ENCODE results near the gene AIG1.
"Not testable (repeated sequence)": the region's sequence is repeated elsewhere in the genome, so short reads cannot be mapped to it uniquely, and the experiment has no call there.

The AIG1 gene

DNA sequence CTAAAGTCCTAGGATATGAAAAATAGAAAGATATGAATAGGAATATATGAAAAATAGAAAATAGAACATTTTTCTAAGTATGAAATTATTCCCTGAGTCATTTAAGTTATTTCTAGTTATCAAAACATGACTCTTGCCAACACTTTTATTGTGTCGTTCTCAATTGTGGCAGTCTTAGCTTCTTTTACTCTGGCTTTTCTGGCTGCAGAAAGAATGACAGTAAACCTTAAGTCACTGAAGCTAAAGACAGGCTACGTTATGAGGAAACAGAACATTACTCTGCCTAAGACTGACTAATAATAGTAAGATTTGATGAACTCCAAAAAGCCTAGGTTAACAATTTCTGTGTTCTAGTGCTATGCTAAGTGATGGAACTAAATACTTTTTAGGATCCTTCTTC, 74.6 kb downstream of the AIG1 start:
- DNase-seq = no peak

DNA sequence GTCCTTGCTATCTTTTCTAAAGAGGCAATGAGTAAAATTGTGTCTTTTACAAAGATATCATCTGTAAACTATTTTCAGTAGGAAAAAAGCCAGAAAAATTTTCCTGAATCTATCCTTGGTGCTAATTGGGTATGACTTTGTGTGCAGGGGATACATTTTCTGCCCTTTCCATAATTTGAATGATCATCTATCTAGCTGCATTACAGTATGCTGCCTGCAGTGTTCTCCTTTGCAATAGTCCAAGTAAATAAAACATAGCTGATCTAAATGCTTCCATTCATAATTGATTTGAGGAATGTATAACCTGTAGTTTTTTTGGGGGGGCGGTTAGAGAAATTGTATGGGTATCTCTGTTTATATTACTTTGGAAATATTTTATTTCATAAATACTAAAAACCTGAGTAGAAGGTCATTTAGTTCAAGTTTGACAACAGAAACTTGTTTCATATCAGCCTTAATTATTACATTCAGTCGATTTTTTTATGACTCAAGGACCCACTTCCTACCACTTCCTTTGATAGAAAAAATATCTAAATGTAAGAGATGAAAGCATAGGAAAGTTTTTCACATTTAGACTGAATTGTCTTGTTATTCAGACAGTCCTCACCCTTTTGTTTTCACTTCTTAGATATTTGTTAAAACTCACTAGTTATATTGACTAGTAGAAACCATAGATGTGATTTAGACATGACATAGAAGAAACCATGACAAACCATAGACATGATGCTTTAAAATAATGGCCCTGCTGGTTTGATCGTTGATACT, 75.3 kb downstream of the AIG1 start:
- DNase-seq = no peak

DNA sequence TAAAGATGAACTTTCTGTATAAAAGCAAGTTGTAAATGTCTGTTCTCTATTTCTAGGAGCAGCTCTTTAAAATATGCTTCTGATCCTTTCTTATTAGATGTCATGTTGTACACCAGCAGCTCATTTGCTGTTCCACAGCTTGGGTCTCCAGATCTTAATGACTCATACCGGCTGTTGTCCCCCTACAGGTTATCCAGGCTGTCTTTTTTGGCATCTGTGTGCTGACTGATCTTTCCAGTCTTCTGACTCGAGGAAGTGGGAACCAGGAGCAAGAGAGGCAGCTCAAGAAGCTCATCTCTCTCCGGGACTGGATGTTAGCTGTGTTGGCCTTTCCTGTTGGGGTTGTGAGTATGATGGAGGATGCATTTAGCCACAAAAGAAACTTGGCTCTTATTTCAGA, 76.0 kb downstream of the AIG1 start:
- no peak for DNase-seq

DNA sequence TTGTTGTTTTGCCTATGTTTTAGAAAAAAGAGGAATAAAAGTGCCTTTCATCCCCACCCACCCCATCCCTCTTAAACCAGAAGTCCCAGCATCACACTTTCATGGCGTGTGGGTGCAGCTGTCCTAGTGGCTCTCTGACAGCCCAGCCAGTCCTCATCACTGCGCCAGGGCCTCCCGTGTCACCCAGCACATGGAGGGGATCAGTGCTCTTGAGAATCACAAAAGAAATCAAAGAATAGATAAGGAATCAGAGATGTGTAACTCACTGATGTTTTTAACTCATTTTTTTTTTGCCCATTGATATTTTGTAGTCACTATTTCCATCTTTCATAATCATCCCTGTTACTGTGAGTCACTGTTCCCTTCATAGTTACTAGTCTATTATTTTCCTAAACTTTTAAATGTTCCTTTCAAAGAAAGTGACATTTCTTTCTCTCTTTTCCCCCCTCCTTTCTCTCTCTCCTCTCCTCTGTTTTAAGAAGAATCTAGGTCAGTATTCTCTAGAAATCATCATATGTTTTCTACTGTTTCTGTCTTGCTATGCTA, 78.6 kb downstream of the AIG1 start:
- no peak for DNase-seq

DNA sequence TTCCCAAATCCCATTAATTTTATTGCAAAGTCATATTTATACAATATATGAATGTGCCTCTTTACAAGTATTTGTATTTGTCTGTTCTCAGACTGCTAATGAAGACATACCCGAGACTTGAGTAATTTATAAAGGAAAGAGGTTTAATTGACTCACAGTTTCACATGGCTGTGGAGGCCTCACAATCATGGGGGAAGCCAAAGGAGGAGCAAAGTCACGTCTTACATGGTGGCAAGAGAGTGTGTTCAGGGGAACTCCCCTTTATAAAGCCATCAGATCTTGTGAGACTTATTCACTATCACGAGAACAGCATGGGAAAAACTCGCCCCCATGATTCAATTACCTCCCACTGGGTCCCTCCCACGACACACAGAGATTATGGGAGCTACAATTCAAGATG, 79.2 kb downstream of the AIG1 start:
- not testable (repeated sequence) for DNase-seq

DNA sequence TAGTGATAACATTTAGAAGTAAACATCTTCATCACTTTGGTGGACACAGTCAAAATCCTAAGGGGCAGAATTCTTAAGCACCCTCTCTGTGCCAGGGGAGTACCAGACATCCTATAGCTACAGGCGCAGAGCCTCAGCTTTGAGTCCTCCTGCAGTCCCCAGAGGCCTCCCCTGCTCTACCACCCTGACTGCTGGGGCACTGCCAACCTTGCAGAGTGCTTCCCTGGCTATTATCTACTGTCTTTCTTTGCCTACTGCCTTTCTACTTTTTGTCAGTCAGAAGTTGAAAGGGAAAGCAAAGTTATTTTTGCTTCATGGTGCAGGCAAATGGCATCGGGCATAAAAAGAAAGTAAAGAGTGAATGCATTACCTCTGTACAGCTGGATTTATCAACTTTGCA, 80.1 kb downstream of the AIG1 start:
- no peak for DNase-seq

DNA sequence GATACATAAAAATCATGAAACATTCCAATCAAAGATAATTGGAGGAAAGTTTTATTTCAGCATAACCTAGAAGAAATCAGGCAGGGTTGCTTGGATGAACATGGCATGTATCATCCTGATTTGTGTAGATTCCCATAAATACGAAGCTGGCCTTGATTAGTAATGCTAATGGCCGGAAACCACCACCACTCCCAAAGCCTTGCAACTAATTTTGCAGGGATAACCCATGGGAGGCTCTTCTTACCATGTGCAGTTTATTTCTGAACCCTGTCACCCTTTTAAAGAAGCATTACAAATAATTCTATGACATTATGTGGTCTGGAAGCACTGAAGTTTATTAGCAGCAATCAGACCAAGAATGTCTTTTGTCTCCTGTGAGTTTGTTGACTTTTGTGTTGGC, 80.8 kb downstream of the AIG1 start:
- DNase-seq = no peak

DNA sequence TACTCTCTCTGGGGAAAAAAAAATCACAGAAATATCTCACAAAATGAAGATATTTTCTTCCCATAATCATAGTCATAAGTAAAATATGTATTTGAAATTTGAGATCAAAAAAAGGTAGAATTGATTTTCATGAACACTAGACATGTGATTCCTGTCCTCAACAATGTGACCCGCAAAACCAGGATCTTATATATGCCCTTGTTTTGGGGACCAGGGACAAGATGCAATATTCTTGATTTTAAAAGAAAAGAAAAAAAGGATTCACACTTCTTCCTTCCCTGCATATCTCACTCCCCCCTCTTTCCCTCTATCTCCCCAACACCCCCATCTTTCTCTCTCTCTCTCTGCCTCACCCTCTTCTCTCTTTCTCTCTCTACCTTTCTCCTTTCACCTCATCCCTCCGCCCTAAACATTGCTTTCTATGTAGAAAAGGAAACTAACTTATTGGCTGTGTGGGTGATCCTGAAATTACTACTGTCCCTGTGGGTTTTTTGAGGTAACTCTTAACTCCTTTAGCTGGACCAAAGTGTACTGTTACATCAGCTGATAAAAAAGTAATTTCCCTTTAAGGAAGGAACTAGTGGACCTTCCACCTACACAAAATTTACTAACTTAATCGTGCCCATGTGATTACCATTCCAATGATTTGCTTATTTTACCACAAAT, 85.6 kb downstream of the AIG1 start:
- DNase-seq = no peak

DNA sequence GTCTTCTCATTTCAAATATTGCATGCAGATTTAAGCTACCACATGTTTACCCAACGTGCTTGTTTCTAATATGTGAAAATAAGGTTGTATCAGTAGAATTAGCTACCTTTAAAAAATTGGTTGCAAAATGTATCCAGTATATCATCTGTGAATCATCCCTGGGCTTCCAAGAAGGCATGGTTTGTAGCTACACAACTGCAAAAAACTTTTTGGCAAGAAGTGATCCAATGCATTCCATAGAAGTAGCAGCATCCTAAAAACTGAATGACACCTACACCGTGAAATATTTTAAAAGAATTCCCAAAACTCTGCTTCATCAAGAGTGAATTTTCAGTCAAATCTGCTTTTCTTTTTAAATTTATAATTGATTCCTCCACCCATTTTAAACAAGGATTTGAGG, 89.1 kb downstream of the AIG1 start:
- no peak for DNase-seq

DNA sequence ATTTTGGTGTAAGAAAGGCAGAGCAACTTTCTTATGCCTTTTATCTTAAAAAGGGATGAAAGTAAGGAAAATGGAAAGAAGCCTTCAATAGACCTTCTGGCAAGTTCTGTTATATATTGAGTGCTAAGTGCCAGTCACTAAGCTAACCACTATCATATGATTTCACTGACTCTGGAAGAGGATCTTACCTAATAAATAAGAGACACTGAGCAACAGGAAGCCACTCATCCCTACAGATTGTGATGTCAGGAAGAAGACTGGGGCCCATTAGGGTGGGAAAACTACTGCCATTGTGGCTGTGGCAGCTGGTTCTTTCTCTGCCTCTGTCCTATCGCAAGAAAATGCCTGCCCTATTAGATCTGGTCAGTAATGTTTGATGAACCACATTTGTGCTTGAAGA, 89.6 kb downstream of the AIG1 start:
- no peak for DNase-seq

DNA sequence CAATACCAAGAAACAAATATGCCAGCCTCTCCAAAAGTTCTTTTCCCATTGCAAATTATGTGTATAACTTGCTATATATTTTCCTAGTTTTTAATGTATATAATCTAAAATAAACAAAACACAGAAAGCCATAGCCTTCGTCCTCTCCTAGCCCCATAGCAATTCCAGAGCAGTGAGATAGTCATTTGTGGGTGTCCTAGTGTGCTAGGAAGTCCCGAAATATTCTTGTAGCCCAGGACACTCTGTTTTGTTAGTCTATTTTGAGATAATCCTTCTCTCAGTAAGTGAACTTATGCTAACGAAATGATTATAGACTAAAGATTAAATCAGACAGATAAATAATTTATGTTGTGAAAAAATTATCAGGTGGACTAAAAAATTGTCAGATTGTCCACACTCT, 90.7 kb downstream of the AIG1 start:
- no peak for DNase-seq

DNA sequence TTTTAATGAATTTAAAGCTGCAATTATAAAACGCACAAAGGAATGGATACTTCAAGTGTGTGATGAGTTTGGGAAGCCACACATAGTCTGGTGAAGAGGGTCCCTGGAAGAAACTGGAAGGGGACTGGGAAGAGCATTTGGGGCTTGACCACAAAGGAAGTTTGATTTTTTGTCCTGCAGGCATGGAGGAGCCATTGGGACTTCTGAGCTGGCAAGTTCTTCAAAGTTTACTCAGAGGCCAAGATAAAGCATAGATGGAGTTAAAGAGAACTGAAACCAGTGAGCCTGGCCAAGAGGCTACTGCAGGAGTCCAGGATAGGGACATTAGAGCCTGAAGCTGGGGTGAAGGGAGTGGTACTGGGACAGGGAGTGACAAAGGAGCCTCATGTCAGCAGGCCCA, 95.0 kb downstream of the AIG1 start:
- no peak for DNase-seq

DNA sequence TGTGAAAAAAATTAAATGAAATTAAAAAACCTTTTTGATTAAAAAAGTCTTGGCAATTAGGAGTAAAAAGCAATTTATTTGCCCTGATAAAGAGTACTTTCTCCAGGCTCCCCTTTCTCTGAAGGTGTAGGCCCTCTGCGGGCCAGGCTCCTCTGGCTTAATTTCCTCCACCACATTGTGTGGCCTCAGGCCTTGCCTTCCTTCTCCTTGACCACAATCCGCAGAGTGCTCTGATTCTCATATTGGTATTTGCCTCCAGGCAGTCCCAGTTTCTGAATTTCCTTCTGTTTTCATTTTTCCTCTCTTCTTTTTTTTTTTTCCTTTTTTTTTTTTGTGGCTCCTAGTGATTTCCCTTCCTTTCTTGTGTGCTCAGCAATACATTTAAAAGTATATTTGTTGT, 96.4 kb downstream of the AIG1 start:
- DNase-seq = no peak

DNA sequence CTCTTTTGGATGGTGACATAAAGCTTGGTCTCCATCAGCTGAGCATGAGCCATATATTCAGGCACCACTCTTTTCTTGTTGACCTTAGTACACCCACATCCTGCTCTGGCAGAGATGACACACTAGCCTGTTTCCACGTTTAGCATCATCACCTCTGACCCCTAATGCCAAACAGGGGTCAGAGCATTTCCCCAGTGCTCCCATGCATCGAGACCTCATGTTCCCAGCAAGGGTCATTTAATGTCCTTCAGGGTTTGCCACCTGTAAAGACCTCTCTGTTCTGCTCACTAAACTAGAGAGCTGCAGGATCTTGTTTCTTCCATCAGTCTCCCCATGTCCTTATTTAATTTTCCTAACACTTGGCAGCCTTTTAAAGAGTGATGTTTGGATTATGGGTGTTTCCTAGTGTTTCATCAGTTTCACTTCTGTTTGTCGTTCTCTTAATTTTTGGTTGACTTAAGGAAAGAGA, 97.5 kb downstream of the AIG1 start:
- no peak for DNase-seq

DNA sequence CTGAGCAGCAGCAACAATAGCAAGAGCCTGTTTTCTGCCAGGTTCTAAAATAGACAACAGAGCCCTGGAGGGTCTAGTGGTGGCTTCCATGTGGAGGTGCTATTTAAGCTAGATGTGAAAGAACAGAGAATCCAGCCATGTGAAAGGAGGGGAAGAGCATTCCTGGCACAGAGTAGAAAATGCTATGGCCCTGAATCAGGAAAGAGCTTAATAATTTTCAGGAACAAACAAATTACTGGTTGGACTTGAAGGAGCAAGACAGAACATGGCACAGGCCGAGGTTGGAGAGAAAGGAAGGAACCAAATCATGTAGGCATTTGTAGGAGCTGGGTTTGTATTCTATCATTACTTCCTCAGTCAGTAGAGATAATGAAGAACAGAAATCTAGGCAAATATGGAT, 98.3 kb downstream of the AIG1 start:
- no peak for DNase-seq

DNA sequence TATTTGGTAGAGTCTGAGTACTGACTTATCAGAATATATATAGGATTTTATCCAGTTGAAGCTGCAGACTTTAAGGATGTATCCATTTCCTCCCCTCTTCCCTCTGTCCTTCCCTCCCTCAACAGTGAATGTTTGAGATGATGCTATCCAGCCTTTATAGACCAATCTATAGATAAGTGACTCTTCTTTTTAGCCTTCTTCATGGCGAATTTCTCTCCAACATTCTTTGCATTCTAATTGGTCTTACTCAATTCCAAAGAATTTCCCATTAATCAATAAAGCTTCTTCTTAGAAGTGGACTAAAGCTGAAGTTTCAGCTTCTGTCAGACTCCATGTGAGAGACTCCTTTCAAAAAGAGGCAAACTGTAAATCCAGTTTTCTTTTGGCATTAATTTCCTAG, 99.3 kb downstream of the AIG1 start:
- DNase-seq = no peak

DNA sequence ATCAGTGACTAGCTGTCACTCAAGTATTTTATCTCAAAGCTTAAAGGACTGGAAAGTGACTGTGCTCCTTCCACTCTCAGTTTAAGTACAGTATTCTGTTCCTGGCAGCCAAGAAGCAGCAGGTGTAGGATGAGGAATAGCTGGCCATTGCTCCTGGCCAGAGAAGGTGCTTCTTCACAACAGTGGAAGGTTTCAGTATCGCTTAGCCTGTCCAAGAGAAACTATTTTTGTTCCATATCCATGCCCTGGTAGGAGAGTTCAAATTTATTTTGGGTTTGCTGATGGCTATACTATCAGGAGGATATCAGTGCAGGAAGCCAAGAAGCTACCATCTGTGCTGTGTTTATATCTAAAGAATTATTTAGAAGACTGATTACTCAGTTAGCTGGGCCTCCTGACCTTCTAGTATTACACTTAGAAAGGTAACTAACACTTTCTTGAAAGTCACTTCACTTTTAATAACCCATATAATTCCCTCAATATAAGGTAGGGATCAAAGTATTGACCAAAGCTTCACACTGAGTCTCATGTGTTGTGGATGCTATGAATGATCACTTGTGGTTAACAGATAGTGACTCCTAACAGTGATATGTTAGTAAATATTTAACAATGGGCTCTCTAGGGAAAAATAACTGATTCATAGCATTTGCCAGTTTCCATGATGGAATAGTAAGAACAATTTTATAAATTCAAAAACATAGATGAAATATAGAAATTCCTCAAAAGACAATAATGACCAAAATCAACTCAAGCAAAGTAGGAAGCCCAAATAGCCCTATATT, 99.9 kb downstream of the AIG1 start:
- no peak for DNase-seq

DNA sequence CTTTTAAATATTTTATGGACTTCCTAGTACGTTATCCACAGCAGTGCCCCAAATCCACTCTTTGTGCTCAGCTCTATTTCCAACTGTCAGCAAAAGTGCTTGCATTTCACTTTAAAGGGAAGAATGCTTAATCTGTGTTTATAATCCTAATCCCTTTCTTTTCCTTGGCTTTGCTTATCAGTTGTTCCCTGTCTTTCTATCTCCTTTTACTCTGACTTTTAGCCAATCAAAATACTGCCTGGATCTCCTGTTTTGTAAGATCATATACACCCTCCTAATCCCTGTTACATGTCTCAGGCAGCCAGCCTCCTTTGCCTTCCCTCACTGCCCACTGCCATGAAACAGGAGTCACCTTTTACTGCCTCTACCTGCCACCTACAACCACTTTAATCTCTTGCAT, 102.9 kb downstream of the AIG1 start:
- no peak for DNase-seq

DNA sequence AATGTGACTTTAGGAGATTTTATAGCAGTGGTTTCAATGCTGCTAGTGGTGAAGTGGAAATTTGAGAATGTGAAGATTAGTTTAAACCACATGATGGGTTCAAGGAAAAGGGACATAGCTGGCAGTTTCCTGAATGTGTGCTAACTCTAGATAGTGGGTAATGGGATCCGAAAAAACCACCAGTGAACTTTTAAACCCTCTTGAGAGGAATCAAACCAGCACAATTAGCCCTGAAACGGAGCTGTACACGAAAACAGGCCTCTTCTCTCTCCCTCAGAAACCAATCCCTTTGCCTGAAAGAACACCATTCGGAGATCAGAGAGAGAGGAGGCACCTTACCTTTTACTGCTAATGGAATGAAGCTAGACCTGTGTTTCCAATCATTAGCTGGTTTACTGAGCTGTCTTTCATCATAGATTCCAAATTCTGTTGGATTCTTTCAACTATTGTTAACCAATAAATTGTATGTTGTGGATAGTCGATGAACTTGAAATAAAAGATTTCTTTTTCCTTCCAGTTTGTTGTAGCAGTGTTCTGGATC, 103.9 kb downstream of the AIG1 start:
- DNase-seq = no peak

DNA sequence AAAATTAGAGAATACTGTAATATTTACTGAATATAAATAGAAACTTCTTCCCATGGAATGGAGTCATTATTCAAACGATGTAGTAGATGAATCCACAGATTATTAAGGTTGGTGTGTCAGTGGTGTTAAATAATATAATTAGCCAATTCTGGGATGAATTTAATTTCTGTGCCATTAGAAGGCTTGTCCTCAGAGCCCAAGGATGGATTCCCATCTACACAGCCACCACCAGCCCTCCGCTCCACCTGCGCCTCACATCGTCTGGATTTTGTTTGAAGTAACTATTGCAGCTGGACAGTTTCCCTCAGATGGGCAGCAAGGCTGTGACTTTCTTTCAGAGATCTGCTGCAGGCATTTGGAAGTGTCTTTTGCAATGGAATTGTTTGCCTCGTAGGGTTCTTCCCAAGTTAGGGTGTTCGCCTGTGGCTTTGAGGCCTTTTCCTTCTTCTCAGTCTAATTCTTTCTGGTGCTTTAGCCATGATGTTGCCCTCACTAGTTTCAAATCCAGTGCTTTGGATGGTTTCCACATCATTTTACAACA, 104.7 kb downstream of the AIG1 start:
- no peak for DNase-seq

DNA sequence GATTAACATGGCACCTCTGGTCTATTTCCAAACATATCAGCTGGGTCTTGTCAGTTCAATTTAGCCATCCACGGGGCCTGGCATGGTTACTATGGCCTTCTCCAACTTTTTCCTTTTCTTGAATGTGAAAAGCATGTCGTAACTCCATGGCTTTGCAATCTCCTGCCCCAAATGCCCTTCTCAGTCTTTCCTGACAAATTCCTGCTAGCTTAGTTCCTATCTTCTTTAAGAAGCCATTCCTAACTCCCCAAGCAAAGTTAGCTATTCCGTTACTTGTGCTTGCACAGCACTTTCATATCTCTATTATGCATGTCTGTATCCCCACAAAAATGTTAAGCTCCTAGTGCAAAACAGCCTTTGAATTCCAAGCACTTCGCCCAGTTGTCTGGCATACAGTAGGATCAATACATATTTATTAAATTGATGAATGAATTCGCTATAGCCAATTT, 105.6 kb downstream of the AIG1 start:
- no peak for DNase-seq

DNA sequence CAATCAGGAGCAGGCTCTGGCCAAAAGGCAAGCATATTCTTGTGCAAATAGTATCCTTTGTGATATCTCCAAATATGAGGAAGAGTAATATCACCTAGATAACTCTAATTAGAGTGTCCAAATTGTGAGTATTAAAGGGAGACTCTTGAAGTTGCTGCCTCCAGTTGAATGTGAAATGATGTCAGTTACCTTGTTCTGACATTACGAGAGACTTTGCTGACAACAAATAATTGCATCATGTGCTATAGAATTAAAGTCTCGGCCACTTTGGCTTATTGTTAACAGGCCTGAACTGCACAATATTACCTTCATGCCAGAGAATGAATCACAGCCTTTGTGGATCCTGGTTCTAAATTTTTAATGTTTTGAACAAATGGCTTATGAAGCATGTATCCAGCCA, 106.5 kb downstream of the AIG1 start:
- DNase-seq = no peak

DNA sequence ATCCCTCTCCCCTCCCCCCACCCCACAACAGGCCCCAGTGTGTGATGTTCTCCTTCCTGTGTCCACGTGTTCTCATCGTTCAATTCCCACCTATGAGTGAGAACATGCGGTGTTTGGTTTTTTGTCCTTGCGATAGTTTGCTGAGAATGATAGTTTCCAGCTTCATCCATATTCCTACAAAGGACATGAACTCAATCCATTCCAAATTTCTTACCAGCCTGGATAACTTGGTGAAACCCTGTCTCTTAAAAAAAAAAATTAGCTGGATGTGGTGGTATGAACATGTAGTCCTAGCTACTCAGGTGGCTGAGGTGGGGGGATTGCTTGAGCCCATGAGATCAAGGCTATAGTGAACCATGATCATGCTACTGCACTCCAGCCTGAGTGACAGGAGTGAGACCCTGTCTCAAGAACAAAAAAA, 107.7 kb downstream of the AIG1 start:
- DNase-seq = not testable (repeated sequence)
